GM23338 (cell line): ENCODE results near the gene MCC. TPM values are rescaled to one million over a fixed set of nuclear protein-coding genes. Genes with fewer than 3 reads are reported as not detected.

Experiments used
- ATAC-seq: fragments of 200-7000 bp; cut with Tn5 transposase; 3 replicates; pipeline ENCODE4 v1.9.1; 2020
- DNase-seq: peaks from one replicate; pipeline ENCODE4 v3.0.0-alpha.2; 2015; ENCODE audit warnings: low spot score
- H2AFZ ChIP-seq: fragments of 200-600 bp; sonication (generic); 2 replicates; pipeline ENCODE4 v1.8.0; 2016; ENCODE audit warnings: antibody characterized with exemption, mild to moderate bottlenecking, moderate library complexity
- H3F3A ChIP-seq: fragments of 200-600 bp; sonication (generic); replicated peaks from 2 replicates; pipeline ENCODE4 v1.8.0; 2017; ENCODE audit warnings: antibody characterized with exemption, mixed run types, low read depth
- H3K27ac ChIP-seq: fragments of 200-600 bp; sonication (generic); 2 replicates; pipeline ENCODE4 v1.6.1; 2016; ENCODE audit warnings: low read depth
- H3K27me3 ChIP-seq: fragments of 200-600 bp; sonication (generic); 2 replicates; pipeline ENCODE4 v1.8.0; 2016; ENCODE audit warnings: mild to moderate bottlenecking, mixed run types, moderate library complexity; ENCODE audit not compliant: insufficient read depth
- H3K36me3 ChIP-seq: fragments of 200-600 bp; sonication (generic); 2 replicates; pipeline ENCODE4 v1.8.0; 2016; ENCODE audit warnings: mild to moderate bottlenecking; ENCODE audit not compliant: insufficient read depth
- H3K4me1 ChIP-seq: fragments of 200-600 bp; sonication (generic); 2 replicates; pipeline ENCODE4 v1.8.0; 2016; ENCODE audit warnings: mild to moderate bottlenecking, moderate library complexity; ENCODE audit not compliant: insufficient read depth
- H3K4me2 ChIP-seq: fragments of 200-600 bp; sonication (generic); 2 replicates; pipeline ENCODE4 v1.7.1; 2017; ENCODE audit warnings: mixed run types
- H3K4me3 ChIP-seq: fragments of 200-600 bp; sonication (generic); 2 replicates; pipeline ENCODE4 v1.6.1; 2016; ENCODE audit warnings: mixed run types
- H3K79me2 ChIP-seq: fragments of 200-600 bp; sonication (generic); replicated peaks from 2 replicates; pipeline ENCODE4 v1.8.0; 2017; ENCODE audit warnings: mild to moderate bottlenecking; ENCODE audit not compliant: insufficient read depth
- H3K9me2 ChIP-seq: fragments of 200-600 bp; sonication (generic); 2 replicates; pipeline ENCODE4 v1.8.0; 2017; ENCODE audit not compliant: insufficient read depth
- H4K20me1 ChIP-seq: fragments of 200-600 bp; sonication (generic); replicated peaks from 2 replicates; pipeline ENCODE4 v1.8.0; 2017; ENCODE audit warnings: mild to moderate bottlenecking; ENCODE audit not compliant: insufficient read depth
- H3K27ac Mint-ChIP-seq: 2 replicates; pipeline ENCODE4 v1.8.0; 2020; ENCODE audit warnings: inconsistent platforms, mild to moderate bottlenecking, moderate library complexity, mixed read lengths
- H3K27me3 Mint-ChIP-seq: 3 replicates; pipeline ENCODE4 v1.8.0; 2022; ENCODE audit warnings: low read depth, mild to moderate bottlenecking, moderate library complexity, mixed read lengths, inconsistent platforms; ENCODE audit not compliant: insufficient read depth, poor library complexity
- H3K36me3 Mint-ChIP-seq: 3 replicates; pipeline ENCODE4 v1.8.0; 2021; ENCODE audit warnings: low read depth, mild to moderate bottlenecking, inconsistent platforms, moderate library complexity, mixed read lengths
- H3K4me1 Mint-ChIP-seq: 3 replicates; pipeline ENCODE4 v1.8.0; 2020; ENCODE audit warnings: mild to moderate bottlenecking, inconsistent platforms, mixed read lengths
- H3K4me3 Mint-ChIP-seq: 3 replicates; pipeline ENCODE4 v1.8.0; 2021; ENCODE audit warnings: moderate library complexity, mild to moderate bottlenecking, inconsistent platforms, mixed read lengths
- H3K9me3 Mint-ChIP-seq: 3 replicates; pipeline ENCODE4 v1.8.0; 2020; ENCODE audit warnings: moderate library complexity, mild to moderate bottlenecking, inconsistent platforms, mixed read lengths
- CTCF ChIP-seq, 2 experiments: fragments of 200-600 bp in 1 of 2; sonication (generic) in 1 of 2; conservative IDR thresholded peaks; 2 replicates each; pipeline versions ENCODE4 v1.5.1 to v1.6.1; 2016 to 2017; ENCODE audit warnings: antibody characterized with exemption in 2 of 2, low read depth in 2 of 2, mild to moderate bottlenecking in 2 of 2, moderate library complexity in 1 of 2
- ETS1 ChIP-seq: IDR thresholded peaks from 2 replicates; pipeline ENCODE4 v1.6.1; 2016; ENCODE audit warnings: antibody characterized with exemption
- EZH2phosphoT487 ChIP-seq: fragments of 200-600 bp; sonication (generic); IDR thresholded peaks from one replicate; pipeline ENCODE4 v1.8.1; 2018; ENCODE audit warnings: antibody characterized with exemption; ENCODE audit not compliant: unreplicated experiment
- JUNB ChIP-seq: IDR thresholded peaks from one replicate; pipeline ENCODE4 v1.6.1; 2016; ENCODE audit warnings: antibody characterized with exemption; ENCODE audit not compliant: unreplicated experiment
- NANOG ChIP-seq: IDR thresholded peaks from 2 replicates; pipeline ENCODE4 v1.6.1; 2016; ENCODE audit warnings: antibody characterized with exemption, borderline replicate concordance
- POLR2AphosphoS5 ChIP-seq: IDR thresholded peaks from 2 replicates; pipeline ENCODE4 v1.6.1; 2016; ENCODE audit warnings: antibody characterized with exemption, low read depth
- REST ChIP-seq: IDR thresholded peaks from one replicate; pipeline ENCODE4 v1.6.1; 2018; ENCODE audit warnings: antibody characterized with exemption; ENCODE audit not compliant: unreplicated experiment
- STAT1 ChIP-seq: IDR thresholded peaks from one replicate; pipeline ENCODE4 v1.6.1; 2016; ENCODE audit warnings: antibody characterized with exemption; ENCODE audit not compliant: unreplicated experiment
- ZNF114 ChIP-seq: fragments of 250-450 bp; sonication (Bioruptor Pico); IDR thresholded peaks from 2 replicates; pipeline ENCODE4 v1.5.0; 2020; ENCODE audit warnings: mild to moderate bottlenecking, moderate library complexity
- ZNF331 ChIP-seq: fragments of 250-450 bp; sonication (Bioruptor Pico); IDR thresholded peaks from 2 replicates; pipeline ENCODE4 v1.5.0; 2020; ENCODE audit warnings: low read depth, mild to moderate bottlenecking, moderate library complexity
- polyA plus RNA-seq: library from polyadenylated mRNA; unstranded; fragments of >200 nt; fragmentation: Nextera tagmentation; extraction: Ambion mirVana; gene quantifications from 2 replicates; pipeline ENCODE4 v1.2.1, GENCODE V29; 2016
- total RNA-seq: library from RNA; depleted of rRNA; stranded (reverse); fragments of >200 nt; shearing (Covaris generic); gene quantifications from 2 replicates; pipeline ENCODE4 v1.2.3, GENCODE V29; 2014

The MCC gene
- total and polyA plus RNA-seq, 2 experiments from 2014 or later: 3.8 to 10.1 TPM

- TF ChIP-seq ETS1: no peak
- no peak for TF ChIP-seq NANOG
- no peak for TF ChIP-seq EZH2phosphoT487
- no peak for TF ChIP-seq POLR2AphosphoS5
Measured at GRCh38 chr5:113250341-113250953, 237.8 kb downstream of the MCC start (continued).

GRCh38 chr5:113249206-113249605 lies 239.0 kb downstream of the MCC start:
- Histone ChIP-seq H3K4me3 (no peak overlapping the region), H3K27me3 (no peaks in the 10 kb centered on the region), H3K4me2 (no peak overlapping the region), H4K20me1 (no peaks in the 10 kb centered on the region; the same call in 1 of the 2 replicates), H3K27ac (no peak overlapping the region), H3K36me3 (no peaks in the 10 kb centered on the region), H3K4me1 (peaks cover 19% of the 10 kb centered on the region), H3K9me2 (no peaks in the 10 kb centered on the region), H3F3A (no peaks in the 10 kb centered on the region), H3K79me2 (no peaks in the 10 kb centered on the region), H2AFZ (no peak overlapping the region)
- H3K36me3 Mint-ChIP-seq: peaks cover 9% of the 10 kb centered on the region; the same call in 2 of the 3 replicates
- no peak overlapping the region for H3K4me3 Mint-ChIP-seq
- H3K27ac Mint-ChIP-seq: no peak overlapping the region; the same call in 1 of the 2 replicates
- DNase-seq (no peak), ATAC-seq (no peak)
- peaks cover 3% of the 10 kb centered on the region for H3K27me3 Mint-ChIP-seq
- H3K4me1 Mint-ChIP-seq: peaks cover 35% of the 10 kb centered on the region
- H3K9me3 Mint-ChIP-seq: peaks cover 6% of the 10 kb centered on the region; the same call in 1 of the 3 replicates
- TF ChIP-seq CTCF (conservative IDR thresholded peaks at IDR 0.05; ENCODE audit: low read depth in 2 of 2) (no peak), EZH2phosphoT487 (no peak), ZNF114 (CRISPR knock-in tag) (no peak), JUNB (no peak), REST (no peak), ZNF331 (CRISPR knock-in tag) (no peak), ETS1 (no peak), STAT1 (no peak)
